ENCODE data around the gene SPATA21.

GRCh38 chr1:16436946-16437474 lies at the start of gene SPATA21:
- TF ChIP-seq CTCF (conservative IDR thresholded peaks at IDR 0.05; ENCODE audit: low read depth, low read length): no peak
- TF ChIP-seq EZH2 (IDR thresholded peaks at IDR 0.05; ENCODE audit: low read length, unreplicated experiment): no peak

Measured in PC-3 (cell line).